Measurements from ENCODE around the gene CIDEB. TPM values are rescaled to one million over a fixed set of nuclear protein-coding genes. Genes with fewer than 3 reads are reported as not detected.

Gene CIDEB
- total and polyA plus RNA-seq, 2 of the 8 experiments (the other 6 are each of a cell fraction or from before 2014, with no cell fraction given), result 0.11 TPM; not detected in 1

DNA sequence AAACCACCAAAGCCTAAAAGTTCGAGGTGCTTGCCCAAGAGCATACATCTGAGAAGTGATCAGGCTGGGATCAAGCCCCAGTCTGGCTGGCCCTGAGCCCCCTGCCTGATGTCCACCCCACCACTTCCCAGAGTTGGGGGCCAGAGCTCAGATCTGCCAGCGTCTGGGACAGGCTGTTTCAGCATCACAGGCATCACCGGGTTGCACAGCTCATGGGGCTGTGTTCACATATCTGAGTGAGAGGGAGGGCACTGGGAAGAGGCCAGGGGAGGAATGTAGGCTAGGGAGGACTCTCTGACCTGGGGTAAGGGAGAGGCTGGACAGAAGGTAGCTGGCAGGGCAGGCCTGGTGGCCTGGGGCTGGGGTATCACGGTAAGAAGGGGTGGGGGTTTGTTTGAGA, 50.8 kb downstream of the CIDEB start:
- Histone ChIP-seq H3K79me1 (ENCODE audit: low read depth, low read length) (no peaks in the 10 kb centered on the region), H3K23me2 (ENCODE audit: low read depth, low read length) (no peaks in the 10 kb centered on the region), H2AK5ac (ENCODE audit: low read depth, low read length) (no peak overlapping the region), H2BK12ac (ENCODE audit: low read depth, low read length) (no peak overlapping the region), H3K36me3 (ENCODE audit: control insufficient read depth in 2 of 4, insufficient read depth in 4 of 4, low read length in 3 of 4) (no peaks in the 10 kb centered on the region), H2AFZ (ENCODE audit: low read length) (no peak overlapping the region), H3K27ac (ENCODE audit: low read depth, low read length) (no peak overlapping the region), H3K14ac (ENCODE audit: insufficient read length) (no peak overlapping the region), H2BK15ac (ENCODE audit: low read length) (no peak overlapping the region), H3K9ac (replicated peaks in 1 of 4; ENCODE audit: extremely low read depth in 1 of 4, low read depth in 3 of 4, low read length in 3 of 4) (no peak overlapping the region), H4K8ac (ENCODE audit: extremely low read depth, insufficient read depth, low read length) (no peak overlapping the region), H3K79me2 (ENCODE audit: control insufficient read depth in 1 of 2, insufficient read depth in 2 of 2, low read length in 2 of 2) (no peaks in the 10 kb centered on the region), H2BK20ac (ENCODE audit: low read length) (no peak overlapping the region), H3K9me3 (ENCODE audit: insufficient read depth in 2 of 2, low read depth in 1 of 2, low read length in 1 of 2) (no peaks in the 10 kb centered on the region), H4K5ac (ENCODE audit: insufficient read length, low read depth, low read length) (no peak overlapping the region), H4K20me1 (replicated peaks in 1 of 2; ENCODE audit: control insufficient read depth in 1 of 2, insufficient read depth in 2 of 2, low read length in 2 of 2) (peaks cover 0 to 2% of the 10 kb centered on the region in 2 experiments), H2BK5ac (ENCODE audit: low read depth, low read length) (no peak overlapping the region), H3K4me3 (ENCODE audit: extremely low read depth in 1 of 4, insufficient read depth in 2 of 4, low read depth in 3 of 4, low read length in 4 of 4) (no peak overlapping the region), H3K4me1 (replicated peaks in 1 of 4; ENCODE audit: control insufficient read depth in 3 of 4, insufficient read depth in 4 of 4, low read length in 3 of 4) (no peaks in the 10 kb centered on the region; a peak in 1 of 7 replicates), H3K18ac (ENCODE audit: extremely low read depth, low read length) (no peak overlapping the region), H3K4ac (replicated peaks; ENCODE audit: insufficient read length, low read depth, low read length) (no peak overlapping the region), H3K27me3 (replicated peaks in 1 of 4; ENCODE audit: control insufficient read depth in 3 of 4, extremely low read depth in 1 of 4, insufficient read depth in 3 of 4, low read length in 3 of 4) (no peaks in the 10 kb centered on the region; a peak in 1 of 7 replicates), H4K91ac (replicated peaks; ENCODE audit: insufficient read length, low read length) (no peak overlapping the region), H3K56ac (replicated peaks; ENCODE audit: insufficient read length, low read depth, low read length) (no peak overlapping the region), H3K23ac (ENCODE audit: insufficient read length) (no peak overlapping the region), H2BK120ac (replicated peaks; ENCODE audit: low read depth, low read length) (no peak overlapping the region), H3K4me2 (ENCODE audit: insufficient read depth in 1 of 2, low read depth in 2 of 2, low read length in 2 of 2) (no peak overlapping the region)
- POLR2A ChIA-PET (ENCODE audit: partially characterized antibody), result interaction anchor here (1.2 to 2.7 kb wide), 6 partner anchors 11 to 162 kb away, joined by 3 to 10 read pairs (median 4); partner anchors contain the start of genes PCK2 and RABGGTA
- CTCF ChIA-PET (ENCODE audit: partially characterized antibody), result interaction anchor here (0.7 to 2.5 kb wide), 5 partner anchors 14 to 49 kb away, joined by 3 to 8 read pairs (median 3); partner anchors contain the start of genes RABGGTA and TINF2
- FAIRE-seq (no peak), DNase-seq (ENCODE audit: low read depth in 1 of 2, low spot score in 2 of 2) (no peak)
- WGBS, 2 experiments (ENCODE audit: extremely low coverage in 1 of 2, insufficient coverage in 1 of 2, insufficient read length in 1 of 2, insufficient replicate concordance in 2 of 2, low coverage in 1 of 2, low lambda C conversion rate in 2 of 2, missing lambda C conversion rate in 1 of 2), result 86% methylated on average over 4 of the region's 4 CpGs; no CpG with 5 or more reads in 1 of the 2 experiments
- TF ChIP-seq SUZ12 (IDR thresholded peaks at IDR 0.05; ENCODE audit: low read length), result no peak
- TF ChIP-seq SP2 (IDR thresholded peaks at IDR 0.05; ENCODE audit: low read length), result no peak
- TF ChIP-seq CHD2 (IDR thresholded peaks at IDR 0.05; ENCODE audit: low read length), result no peak
- TF ChIP-seq KDM1A (IDR thresholded peaks at IDR 0.05; ENCODE audit: borderline replicate concordance, low read length), result no peak
- TF ChIP-seq SP4 (IDR thresholded peaks at IDR 0.05; ENCODE audit: low read length), result no peak
- no peak for TF ChIP-seq NRF1 (IDR thresholded peaks at IDR 0.05; ENCODE audit: low read depth, low read length)
- TF ChIP-seq RAD21 (IDR thresholded peaks at IDR 0.05 in 1 of 2, conservative IDR thresholded peaks at IDR 0.05 in 1 of 2; ENCODE audit: low read depth in 2 of 2, low read length in 2 of 2), result no peak
- no peak for TF ChIP-seq ZNF274 (IDR thresholded peaks at IDR 0.05; ENCODE audit: borderline replicate concordance, extremely low read depth, low read length)
- no peak for TF ChIP-seq POU5F1 (IDR thresholded peaks at IDR 0.05; ENCODE audit: low read depth, low read length)
- no peak for TF ChIP-seq SIX5 (IDR thresholded peaks at IDR 0.05; ENCODE audit: low read depth, low read length)
- TF ChIP-seq GABPA (IDR thresholded peaks at IDR 0.05; ENCODE audit: borderline replicate concordance, insufficient read depth, low read length), result no peak
- no peak for TF ChIP-seq HDAC2 (IDR thresholded peaks at IDR 0.05; ENCODE audit: borderline replicate concordance in 1 of 2, low read depth in 2 of 2, low read length in 2 of 2)
